Measurements from ENCODE around the gene PWWP2B.

PWWP2B gene

DNA sequence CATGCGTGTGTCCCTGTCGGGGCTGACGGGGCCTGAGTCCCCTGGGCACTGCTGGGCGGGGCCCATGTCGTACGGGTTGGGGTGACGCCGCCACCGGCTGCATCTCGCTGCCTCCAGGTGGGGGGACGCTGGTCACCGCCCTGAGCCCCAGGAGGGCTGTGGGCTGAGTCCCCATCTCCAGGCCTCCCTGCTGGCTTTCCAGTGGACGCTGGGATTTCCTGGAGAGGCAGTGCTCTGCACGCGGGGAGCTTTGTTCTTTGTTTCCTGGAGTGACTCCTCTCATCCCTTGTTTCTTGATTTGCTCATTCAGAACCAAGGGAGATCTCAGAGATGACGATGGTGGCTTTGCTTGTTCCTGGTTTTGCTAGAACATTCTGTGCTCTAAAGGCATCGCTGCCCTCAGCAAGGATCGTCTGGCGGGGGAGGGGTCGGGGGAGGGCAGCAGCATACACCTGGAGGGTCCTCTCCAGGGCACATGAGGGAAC, 21.0 kb downstream of the PWWP2B start:
- in situ Hi-C loops (cut with MboI; ENCODE audit: low sequenced_read_pairs), result no loop called here

DNA sequence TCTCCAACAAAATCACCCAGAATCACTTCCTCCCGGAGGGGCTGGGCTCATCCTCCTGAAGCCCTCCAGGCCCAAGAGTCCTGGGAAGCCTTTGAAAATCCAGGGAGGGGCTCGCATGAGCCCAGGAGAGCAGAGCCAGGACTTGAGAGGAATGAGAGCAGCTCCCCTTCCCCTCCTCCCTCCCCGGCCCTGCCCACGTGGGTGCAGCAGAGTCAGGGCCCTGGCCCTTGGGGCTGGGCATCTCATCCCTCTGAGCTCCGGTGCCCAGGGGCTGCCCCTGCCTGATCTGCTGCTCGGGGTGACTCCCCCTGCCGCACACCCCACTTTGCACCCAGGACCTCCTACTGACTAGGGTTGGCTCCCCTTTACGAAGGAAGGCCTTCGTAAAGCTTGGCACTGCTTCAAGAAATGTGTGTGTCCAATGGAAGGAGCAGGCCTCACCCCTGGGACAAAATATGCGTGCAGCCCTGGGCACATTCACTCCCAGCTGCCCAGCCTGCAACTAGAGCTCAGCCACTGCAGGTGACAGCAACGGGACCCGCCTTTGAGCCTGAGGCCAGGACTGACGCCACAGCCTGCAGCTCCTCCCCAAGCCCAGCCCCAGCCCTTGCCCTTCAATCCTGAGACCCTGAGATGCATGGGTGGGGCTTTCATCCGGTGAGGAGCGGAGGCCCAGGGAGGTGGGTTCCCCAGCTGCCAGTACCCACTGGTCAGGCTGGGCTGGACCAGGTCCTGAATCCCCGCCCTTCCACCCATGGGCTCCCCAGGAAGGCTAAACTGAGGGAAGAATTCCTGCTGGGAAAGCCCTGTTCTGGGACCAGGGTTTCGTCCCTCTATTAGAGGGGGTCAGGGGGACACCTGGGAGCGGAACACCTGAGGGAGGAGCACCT, 21.8 kb downstream of the PWWP2B start:
- in situ Hi-C loops (cut with MboI; ENCODE audit: low sequenced_read_pairs), result no loop called here

DNA sequence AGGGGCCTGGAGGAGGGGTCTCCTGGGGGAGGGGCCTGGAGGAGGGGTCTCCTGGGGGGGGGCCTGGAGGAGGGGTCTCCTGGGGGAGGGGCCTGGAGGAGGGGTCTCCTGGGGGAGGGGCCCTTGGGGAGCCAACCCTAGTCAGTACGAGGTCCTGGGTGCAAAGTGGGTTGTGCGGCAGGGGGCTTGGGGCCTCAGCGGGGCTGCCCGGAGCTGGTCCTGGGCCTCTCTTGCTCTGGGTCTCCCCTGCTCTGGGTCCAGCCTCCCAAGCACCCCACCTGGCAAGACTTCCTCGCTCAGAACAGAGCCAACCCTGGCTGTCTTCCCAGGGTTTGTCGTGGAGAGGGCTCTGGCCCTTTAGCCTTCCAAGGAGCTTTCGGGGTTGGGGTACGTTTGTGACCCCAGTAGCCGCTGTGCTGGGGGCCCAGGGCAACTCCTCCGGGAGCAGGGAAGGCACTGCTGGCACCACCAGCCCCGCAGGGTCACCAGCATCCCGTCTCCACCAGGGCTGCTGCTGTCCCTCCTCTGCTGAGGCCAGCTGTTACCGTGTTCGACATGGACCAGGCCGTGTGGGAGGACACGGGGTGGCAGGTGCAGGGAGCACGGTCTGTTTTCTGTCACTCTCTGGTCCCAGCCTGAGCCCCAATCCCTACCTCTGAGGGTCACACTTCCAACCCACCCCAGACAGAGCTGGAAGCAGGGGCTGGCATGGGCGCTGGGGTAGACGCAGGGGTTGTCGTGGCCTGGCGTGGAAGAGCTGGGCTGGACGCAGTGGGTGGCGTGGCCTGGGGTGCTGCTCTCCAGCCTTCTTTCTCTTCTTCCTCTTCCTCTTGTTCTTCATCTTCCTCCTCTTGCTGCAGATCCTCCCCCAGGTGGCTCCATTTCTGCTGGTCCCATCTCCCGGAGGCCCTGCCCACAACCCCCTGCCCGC, 22.8 kb downstream of the PWWP2B start:
- in situ Hi-C loops (cut with MboI; ENCODE audit: low sequenced_read_pairs), result no loop called here

DNA sequence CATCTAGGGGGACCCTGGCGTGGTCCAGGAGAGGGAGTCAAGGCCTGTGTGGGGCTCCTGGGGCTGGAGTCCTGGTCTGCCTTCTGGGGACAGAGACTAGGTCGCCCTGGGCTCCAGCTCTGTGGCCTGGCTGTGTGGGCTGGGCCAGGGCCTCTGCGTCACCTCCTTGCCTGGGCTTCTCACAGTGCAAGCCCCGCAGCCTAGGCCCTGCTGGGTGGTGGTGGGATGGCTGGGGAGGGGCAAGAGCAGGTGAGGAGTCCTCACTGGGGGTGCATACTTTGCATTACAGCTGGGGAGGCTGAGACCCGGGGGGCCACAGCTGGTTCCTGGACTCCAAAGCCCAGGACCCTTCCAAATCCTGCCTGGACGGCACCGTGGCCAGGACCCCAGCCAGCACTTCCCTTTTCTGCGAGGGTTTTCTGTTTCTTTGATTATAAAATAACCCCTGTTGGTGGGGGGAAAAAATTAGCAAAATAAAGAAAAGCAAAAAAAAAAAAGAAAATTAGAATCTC, 23.5 kb downstream of the PWWP2B start:
- in situ Hi-C loops (cut with MboI; ENCODE audit: low sequenced_read_pairs), result no loop called here

DNA sequence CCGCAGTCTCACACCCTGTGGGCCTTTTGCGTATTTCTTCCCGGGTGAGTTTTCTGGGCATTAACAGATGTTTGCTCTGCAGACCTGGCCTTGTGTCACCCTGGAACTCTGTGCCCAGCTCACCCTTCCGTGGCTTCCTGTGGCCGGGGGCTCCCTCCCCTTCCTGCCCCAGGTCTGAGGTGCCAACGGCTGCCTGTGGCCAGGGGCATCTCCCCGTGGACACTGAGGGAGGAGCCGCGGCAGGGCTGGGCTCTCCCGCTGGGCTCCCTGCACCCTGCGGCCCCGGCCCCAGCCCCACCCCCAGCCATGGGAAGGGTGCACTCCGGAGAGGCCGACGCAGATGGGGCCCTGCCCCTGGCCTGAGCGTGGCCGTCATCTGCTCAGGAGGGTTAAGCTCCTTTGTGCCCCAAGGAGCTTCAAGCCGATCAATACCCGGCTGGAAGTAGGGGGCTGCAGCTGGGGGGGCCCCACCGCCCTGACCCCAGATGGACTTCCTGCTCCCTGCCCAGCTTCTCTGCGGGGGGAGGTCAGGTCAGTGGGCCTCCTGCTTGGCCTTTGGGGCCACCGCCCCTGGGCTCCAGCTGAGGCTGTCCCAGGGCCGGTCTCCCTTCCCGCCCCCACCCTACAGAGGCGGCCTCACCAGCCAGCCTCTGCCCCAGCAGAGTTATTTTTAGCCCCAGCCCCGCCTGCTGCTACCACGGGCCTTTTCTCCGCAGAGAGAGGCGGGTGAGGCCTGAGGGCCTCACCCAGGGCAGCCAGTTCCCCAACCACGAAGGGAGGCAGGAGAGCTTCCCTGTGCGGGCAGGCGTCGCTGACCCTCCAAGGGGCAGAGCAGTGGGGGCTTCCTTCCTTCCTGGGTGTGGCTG, 24.2 kb downstream of the PWWP2B start:
- in situ Hi-C loops (cut with MboI; ENCODE audit: low sequenced_read_pairs), result no loop called here

DNA sequence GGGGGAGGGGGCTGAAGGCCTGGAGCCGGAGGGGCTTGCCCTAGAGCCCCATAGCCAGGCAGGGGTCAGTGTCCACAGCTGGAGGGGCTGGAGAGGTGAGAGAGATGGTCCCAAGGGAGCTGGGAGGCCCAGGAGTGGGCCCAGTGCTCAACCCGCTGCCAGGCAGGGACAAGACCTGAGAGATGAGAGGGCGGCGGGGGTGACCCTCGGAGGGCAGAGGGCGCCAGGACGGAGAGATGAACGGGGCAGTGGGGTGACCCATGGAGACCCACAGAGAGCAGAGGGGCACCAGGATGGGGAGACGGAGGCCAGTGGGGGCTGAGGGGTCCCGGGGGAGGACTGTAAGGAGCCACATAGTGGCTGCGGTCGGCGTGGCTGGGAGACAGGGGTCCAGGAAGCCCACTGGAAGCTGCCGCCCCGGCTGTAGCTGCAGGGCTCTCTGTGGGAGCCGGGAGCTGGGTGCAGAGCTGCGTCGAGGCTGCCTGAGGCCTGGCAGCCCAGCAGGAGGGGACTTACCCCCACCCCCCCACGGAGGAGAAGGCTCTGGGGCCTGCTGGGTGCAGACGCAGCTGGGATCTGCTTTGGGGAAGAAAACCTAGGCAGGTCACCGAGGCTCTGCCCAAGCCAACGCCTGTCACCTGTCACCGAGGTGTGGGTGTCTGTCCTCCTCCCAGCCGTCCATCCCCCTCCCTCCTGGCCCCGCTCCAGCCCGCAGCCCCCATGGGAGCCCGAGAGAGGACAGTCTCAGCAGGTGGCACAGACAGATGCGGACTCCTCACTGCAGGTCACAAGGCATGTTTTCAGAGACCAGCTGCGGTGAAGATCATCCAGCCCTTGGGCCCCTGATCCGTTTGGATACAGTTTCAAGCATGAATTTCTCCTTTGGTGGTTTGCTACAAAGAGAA, 25.1 kb downstream of the PWWP2B start:
- in situ Hi-C loops (cut with MboI; ENCODE audit: low sequenced_read_pairs), result no loop called here

DNA sequence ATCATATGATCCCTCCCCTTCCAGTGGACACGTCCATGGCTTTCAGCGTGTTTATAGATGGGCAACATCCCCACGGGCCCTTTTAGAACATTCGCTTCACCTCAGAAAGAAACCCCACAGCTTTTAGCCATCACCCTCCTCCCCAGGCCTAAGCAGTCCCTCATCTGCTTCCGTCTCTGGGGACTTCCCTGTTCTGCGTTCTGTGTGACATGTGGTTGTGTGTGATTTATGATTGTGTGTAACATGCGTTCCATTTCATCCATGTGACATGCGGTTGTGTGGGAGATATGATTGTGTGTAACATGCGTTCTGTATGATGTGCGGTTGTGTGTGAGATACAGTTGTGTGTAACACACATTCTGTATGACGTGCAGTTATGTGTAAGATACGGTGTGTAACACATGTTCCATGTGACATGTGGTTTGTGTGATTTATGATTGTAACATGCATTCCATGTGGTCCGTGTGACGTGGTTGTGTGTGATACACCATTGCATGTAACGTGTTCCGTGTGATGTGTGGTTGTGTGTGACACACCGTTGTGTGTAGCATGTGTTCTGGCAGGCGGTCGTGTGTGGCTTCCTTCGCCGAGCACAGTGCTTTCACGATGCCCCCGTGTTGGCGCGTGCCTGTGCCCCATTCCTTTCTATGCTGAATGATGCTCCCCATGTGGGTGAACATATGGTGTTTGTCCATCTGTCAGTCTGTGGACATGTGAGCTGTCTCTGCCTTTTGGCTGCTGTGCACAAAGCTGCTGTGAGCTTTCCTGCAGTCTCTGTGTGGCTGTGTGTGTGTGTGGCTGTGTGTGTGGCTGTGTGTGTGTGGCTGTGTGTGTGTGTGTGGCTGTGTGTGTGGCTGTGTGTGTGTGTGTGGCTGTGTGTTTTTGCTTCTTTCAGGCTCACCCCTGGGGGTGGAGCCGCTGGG, 26.2 kb downstream of the PWWP2B start:
- in situ Hi-C loops (cut with MboI; ENCODE audit: low sequenced_read_pairs), result no loop called here

DNA sequence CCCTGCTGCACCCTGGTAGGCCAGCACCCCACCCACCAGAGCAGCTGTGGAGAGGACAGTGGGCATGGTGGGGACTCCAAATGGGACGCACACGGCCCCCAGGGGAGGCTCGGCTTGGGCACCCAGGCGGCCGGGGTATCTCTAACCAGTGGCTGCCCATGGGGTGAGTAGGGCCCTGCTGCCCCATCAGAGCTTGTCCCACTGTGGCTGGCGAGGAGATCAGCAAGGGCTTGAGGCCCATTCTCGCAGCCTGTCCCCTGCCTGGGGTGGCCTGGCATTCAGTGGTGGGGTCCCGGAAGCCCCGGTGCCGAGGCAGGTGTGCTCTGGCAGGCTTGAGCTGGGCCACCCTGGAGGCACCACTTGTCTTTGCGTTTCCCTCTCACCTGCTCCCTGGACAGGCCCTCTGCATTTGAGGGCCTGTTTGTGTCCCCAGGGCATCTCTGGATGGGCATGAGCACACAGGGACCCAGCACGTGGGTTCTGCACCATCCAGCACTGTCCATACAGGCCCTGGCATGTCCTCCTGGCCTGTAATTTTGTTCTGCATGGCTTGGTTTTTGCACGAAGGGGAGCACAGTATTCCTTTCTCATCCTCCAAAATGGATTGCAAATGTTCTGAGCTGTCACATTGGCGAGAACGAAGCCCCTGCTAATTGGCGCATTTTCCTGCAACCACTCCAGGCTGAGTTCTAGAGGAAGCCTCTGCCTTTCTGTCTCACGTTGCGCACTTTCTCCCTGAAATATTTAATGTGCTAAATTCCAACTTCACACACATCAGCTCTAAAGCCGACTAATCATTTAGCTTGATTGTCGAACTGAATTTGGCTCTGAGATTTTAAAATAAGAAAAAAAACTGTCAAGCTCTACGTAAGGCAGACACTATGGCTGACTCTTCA, 27.2 kb downstream of the PWWP2B start:
- in situ Hi-C loops (cut with MboI; ENCODE audit: low sequenced_read_pairs), result no loop called here

DNA sequence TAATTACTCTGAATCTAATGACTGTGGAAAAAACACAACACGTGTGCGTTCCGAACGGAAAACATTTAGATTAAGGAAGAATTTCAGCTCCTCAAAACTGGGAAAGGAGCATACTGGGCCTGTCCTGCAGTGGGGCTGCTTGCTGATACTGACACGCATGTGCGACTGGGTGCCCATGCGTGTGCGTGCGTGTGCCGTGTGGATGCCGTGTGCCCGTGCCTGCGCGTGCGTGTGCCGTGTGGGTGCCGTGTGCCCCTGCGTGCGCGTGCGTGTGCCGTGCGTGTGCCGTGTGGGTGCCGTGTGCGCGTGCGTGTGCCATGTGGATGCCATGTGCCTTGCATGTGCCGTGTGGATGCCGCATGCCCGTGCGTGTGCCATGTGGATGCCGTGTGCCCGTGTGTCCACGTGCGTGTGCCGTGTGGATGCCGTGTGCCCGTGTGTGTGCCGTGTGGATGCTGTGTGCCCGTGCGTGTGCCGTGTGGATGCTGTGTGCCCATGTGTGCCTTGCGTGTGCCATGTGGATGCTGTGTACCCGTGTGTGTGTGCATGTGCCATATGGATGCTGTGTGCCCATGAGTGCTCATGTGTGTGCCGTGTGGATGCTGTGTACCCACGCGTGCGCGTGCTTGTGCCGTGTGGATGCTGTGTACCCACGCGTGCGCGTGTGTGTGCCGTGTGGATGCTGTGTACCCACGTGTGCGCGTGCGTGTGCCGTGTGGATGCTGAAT, 28.2 kb downstream of the PWWP2B start:
- in situ Hi-C loops (cut with MboI; ENCODE audit: low sequenced_read_pairs), result no loop called here

DNA sequence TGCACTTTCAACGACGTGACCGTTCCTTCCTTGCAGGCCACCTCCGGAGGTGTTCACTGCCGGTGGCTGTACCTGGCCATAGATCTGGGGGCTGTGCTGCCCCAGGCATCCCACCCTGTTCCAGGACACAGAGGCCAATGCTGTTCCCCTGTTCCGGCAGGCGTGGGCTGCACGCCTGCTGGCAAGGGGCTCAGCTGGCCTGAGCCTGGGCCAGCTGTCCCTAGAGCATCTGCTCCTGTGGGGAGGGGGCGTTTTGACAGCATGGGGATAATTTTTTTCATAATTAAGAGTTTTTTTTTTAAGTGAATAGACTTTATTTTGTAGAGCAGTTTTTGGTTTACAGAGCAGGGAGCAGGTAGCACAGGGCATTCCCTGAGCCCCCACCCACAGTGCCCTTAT, 28.8 kb downstream of the PWWP2B start:
- in situ Hi-C loops (cut with MboI; ENCODE audit: low sequenced_read_pairs), result no loop called here

DNA sequence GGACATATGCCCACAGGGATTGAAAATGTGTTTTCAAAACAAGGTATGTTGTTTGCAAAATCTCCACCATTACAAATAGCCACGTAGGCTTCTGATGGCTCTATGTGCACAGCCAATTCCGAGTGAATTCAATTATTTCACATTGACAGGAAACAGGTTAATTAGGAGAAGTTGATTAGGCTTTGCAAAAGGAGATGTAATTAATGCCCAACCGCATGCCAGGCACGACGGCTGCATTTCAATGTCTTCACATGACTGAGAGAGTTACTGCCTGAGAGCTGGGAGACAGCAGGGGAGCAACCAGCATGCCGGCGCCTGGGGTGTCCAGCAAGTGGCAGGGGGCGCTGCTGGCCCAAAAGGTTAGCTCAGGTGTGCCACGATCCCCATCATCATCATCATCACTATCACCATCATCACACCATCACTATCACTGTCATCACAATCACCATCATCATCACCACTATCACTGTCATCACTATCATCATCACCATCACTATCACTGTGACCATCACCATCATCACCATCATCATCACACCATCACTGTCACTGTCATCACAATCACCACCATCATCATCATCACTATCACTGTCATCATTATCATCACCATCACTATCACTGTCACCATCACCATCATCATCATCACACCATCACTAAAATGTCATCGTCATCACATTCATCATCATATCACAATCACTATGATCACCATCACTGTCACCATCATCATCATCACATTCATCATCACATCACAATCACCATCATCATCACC, 30.2 kb downstream of the PWWP2B start:
- in situ Hi-C loops (cut with MboI; ENCODE audit: low sequenced_read_pairs), result no loop called here

DNA sequence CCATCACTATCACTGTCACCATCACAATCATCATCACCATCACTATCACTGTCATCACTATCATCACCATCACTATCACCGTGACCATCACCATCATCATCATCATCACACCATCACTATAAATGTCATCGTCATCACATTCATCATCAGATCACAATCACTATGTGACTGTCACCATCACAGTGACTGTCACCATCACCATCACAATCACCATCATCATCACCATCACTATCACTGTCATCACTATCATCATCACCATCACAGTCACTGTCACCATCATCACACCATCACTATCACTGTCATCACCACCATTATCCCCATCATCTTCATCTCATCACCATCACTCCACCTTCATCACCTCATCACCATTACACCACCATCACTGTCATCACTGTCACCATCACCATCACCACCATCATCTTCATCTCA, 31.0 kb downstream of the PWWP2B start:
- in situ Hi-C loops (cut with MboI; ENCODE audit: low sequenced_read_pairs), result no loop called here

DNA sequence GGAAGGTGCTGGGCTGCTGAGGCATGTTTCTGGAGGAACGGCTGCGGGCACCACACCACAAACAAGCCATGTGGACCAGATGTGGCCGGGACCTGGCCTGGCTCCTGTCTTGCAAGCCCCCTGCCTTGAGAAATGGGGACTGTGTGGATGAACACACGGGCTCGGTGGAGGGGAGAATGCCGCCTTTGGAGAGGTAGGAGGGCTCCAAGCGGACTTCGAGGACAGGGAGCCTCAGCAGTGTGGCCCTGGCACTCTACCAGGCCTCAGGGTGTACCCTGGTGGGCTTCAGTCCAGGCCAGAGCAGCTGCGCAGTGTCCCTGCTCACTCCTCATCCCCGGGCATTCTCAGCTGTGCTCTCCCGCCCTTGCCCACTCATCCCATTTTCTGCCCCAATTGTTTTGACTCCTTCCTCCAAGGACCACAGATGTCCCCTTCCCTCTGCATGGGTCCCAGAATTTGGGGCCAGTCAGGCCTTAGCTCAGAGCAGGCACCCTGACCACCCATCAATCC, 31.5 kb downstream of the PWWP2B start:
- in situ Hi-C loops (cut with MboI; ENCODE audit: low sequenced_read_pairs), result no loop called here

DNA sequence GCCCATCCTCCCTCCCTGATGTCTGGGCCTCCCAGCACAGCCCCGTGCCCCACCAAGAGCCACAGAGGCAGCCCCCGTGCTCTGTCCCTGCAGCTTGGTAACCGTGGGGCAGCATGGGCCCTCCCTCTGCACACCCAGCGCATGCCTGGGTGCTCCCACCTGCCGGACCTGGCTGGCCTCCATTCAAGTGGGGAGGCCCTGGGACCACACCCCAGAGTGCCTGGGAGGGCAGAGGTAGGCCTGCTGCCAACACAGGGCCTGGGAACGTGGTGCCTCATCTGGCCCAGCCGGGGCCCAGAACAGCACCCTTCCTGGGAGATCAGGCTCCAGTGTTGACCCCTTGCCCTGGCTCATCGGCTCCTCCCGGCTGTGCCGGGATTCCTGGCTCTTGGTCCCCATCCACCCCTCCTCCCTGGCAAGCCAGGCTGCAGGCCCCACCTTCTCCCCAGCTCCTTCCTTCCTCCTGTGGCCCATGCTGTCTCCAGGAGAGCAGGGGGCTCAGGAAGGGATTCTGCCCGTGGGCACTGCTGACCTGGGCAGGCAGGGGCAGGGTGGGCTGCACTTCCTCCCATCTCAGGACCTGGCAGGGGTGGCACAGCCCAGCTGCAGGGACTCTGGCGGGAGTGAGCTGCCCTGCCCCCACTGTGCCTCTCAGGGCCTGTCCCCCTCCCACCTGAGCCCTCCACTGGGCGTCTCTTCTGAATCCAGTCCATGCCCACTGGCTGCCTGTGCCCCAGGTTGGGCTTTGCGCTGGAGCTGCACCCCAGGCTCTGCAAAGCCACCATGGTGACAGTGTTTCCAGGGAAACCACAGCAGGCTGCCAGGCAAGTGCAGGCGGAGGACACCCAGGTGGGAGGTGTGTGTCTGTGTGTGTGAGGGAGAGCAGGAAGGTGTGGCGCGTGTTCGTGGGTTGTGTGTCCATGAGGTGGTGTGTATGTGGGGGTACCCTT, 32.6 kb downstream of the PWWP2B start:
- in situ Hi-C loops (cut with MboI; ENCODE audit: low sequenced_read_pairs), result no loop called here

Measured in hTERT RPE-1 (cell line).